GM12878 (cell line): Measurements from ENCODE around the gene RNASE7. TPM values are rescaled to one million over a fixed set of nuclear protein-coding genes. Genes with fewer than 3 reads are reported as not detected.

Source experiments
- ATAC-seq: fragments of 200-7000 bp; cut with Tn5 transposase; 3 replicates; pipeline ENCODE4 v1.9.1; 2020; ENCODE audit warnings: mild to moderate bottlenecking, moderate library complexity
- BruUV-seq: library from RNA; stranded (reverse); fragments of 400-500 nt; replicated peaks from 2 replicates; lab custom pipeline; 2021; lab: Mats Ljungman, UMichigan
- CTCF ChIA-PET: fragments of 300-600 bp; sonication (Branson Sonifier 250); formaldehyde crosslinking; extraction: SDS; loops from one replicate; lab custom pipeline; 2021; ENCODE audit warnings: inconsistent platforms; lab: Yijun Ruan, JAX
- POLR2A ChIA-PET: fragments of 350-600 bp; formaldehyde crosslinking; extraction: SDS; loops from one replicate; lab custom pipeline; 2021; ENCODE audit warnings: inconsistent platforms; lab: Charles Lee
- RAD21 ChIA-PET: fragments of 300-600 bp; sonication (Branson Sonifier 250); formaldehyde crosslinking; loops from one replicate; lab custom pipeline; 2023; ENCODE audit warnings: antibody characterized with exemption; ENCODE audit not compliant: unreplicated experiment; lab: Charles Lee
- SMC1A ChIA-PET: fragments of 300-600 bp; sonication (Branson Sonifier 250); formaldehyde crosslinking; loops from one replicate; lab custom pipeline; 2023; ENCODE audit not compliant: unreplicated experiment, uncharacterized antibody; lab: Charles Lee
- DNase-seq: peaks from one replicate; pipeline ENCODE4 v3.0.0-alpha.2; 2011; ENCODE audit warnings: low read depth, low spot score
- FAIRE-seq: peaks from 3 replicates; lab custom pipeline; 2011; peaks lifted over from hg19 to GRCh38; lab: Jason Lieb, UNC
- H2AFZ ChIP-seq: 2 replicates; pipeline ENCODE4 v1.6.0; 2011; ENCODE audit warnings: low read depth, low read length, control low read depth; ENCODE audit not compliant: control insufficient read depth
- H3K27ac ChIP-seq: 2 replicates; pipeline ENCODE4 v1.5.1; 2011; ENCODE audit warnings: control low read depth; ENCODE audit not compliant: control insufficient read depth, insufficient read depth
- H3K27me3 ChIP-seq, 2 experiments: replicated peaks in 1 of 2; 2 replicates each; pipeline versions ENCODE4 v1.6.0 to v1.6.1; 2011; ENCODE audit warnings: low read length in 1 of 2; ENCODE audit not compliant: control insufficient read depth in 2 of 2, insufficient read depth in 2 of 2
- H3K36me3 ChIP-seq, 2 experiments: 2 replicates each; pipeline ENCODE4 v1.5.1; 2011; ENCODE audit warnings: low read length in 1 of 2; ENCODE audit not compliant: control insufficient read depth in 2 of 2, insufficient read depth in 2 of 2
- H3K4me1 ChIP-seq: 2 replicates; pipeline ENCODE4 v1.6.1; 2011; ENCODE audit warnings: mild to moderate bottlenecking, low read length, moderate library complexity, mixed read lengths; ENCODE audit not compliant: control insufficient read depth, insufficient read depth
- H3K4me2 ChIP-seq: 2 replicates; pipeline ENCODE4 v1.6.0; 2011; ENCODE audit warnings: control low read depth; ENCODE audit not compliant: control insufficient read depth, insufficient read depth
- H3K4me3 ChIP-seq: fragments of 200-600 bp; sonication (generic); 2 replicates; pipeline ENCODE4 v1.5.1; 2016
- H3K79me2 ChIP-seq: 2 replicates; pipeline ENCODE4 v1.6.0; 2011; ENCODE audit warnings: low read length; ENCODE audit not compliant: control insufficient read depth, insufficient read depth
- H3K9ac ChIP-seq: 2 replicates; pipeline ENCODE4 v1.8.0; 2011; ENCODE audit warnings: low read length, control low read depth, mixed read lengths; ENCODE audit not compliant: control insufficient read depth, insufficient read depth
- H3K9me3 ChIP-seq: replicated peaks from 3 replicates; pipeline ENCODE4 v1.5.1; 2011; ENCODE audit warnings: mild to moderate bottlenecking, low read length; ENCODE audit not compliant: control insufficient read depth, insufficient read depth
- H4K20me1 ChIP-seq: 2 replicates; pipeline ENCODE4 v1.6.0; 2011; ENCODE audit not compliant: control insufficient read depth, insufficient read depth
- EGR1 ChIP-seq, 2 experiments: IDR thresholded peaks; 1 replicate in 1 of 2; 2 replicates in 1 of 2; pipeline ENCODE4 v1.6.1; 2011 to 2012; ENCODE audit warnings: low read depth in 2 of 2, low read length in 2 of 2, borderline replicate concordance in 1 of 2, mild to moderate bottlenecking in 1 of 2, moderate library complexity in 1 of 2
- KDM1A ChIP-seq: fragments of 200-600 bp; sonication (generic); IDR thresholded peaks from 2 replicates; pipeline ENCODE4 v1.6.1; 2016; ENCODE audit warnings: borderline replicate concordance
- POLR2AphosphoS5 ChIP-seq: IDR thresholded peaks from 2 replicates; pipeline ENCODE4 v1.6.1; 2011; ENCODE audit warnings: mild to moderate bottlenecking, low read length, inconsistent platforms
- SPI1 ChIP-seq: IDR thresholded peaks from 2 replicates; pipeline ENCODE4 v1.6.1; 2011; ENCODE audit warnings: low read depth, mild to moderate bottlenecking, low read length, moderate library complexity, borderline replicate concordance; ENCODE audit not compliant: insufficient read depth
- WGBS: methylation state at CpG from one replicate; pipeline ENCODE4 v1.1.6; 2016; ENCODE audit warnings: low lambda C conversion rate; ENCODE audit not compliant: insufficient replicate concordance, insufficient coverage; ENCODE audit errors: missing lambda C conversion rate; 5-methylcytosine and 5-hydroxymethylcytosine counted together
- in situ Hi-C: fragments of 300-500 bp; cut with MboI; formaldehyde crosslinking; loops from 9 replicates; pipeline ENCODE4 v1.14.3; 2018; ENCODE audit warnings: mixed read lengths
- intact Hi-C: fragments of 100-400 bp; cut with micrococcal nuclease; formaldehyde crosslinking; loops from one replicate; pipeline ENCODE4 v1.14.2; 2022; ENCODE audit not compliant: unreplicated experiment
- polyA plus RNA-seq, 11 experiments: library from polyadenylated mRNA; depleted of rRNA in 4 of 11; unstranded in 6 of 11; stranded (reverse) in 5 of 11; fragments of >200 nt; fragmentation: Nextera tagmentation in 4 of 11; fragmentation: Illumina TruSeq in 1 of 11; extraction: Ambion mirVana in 4 of 11; extraction: Trizol in 1 of 11; gene quantifications; 1 replicate in 1 of 11; 2 replicates in 10 of 11; pipeline versions ENCODE4 v1.2.1 to v1.2.3, GENCODE V29; 2011 to 2016; ENCODE audit warnings: inconsistent platforms in 2 of 11, missing spikeins in 2 of 11, low read depth in 1 of 11
- total RNA-seq, 4 experiments: library from RNA; depleted of rRNA in 3 of 4; stranded (reverse); fragments of >200 nt in 3 of 4; fragmentation: Illumina TruSeq in 1 of 4; extraction: Trizol in 1 of 4; gene quantifications; 2 replicates each; pipeline versions ENCODE4 v1.2.1 to v1.2.3, GENCODE V29; 2013 to 2021
- TF ChIP-seq, protein P1 (sequence below): fragments of 450-650 bp; formaldehyde crosslinking; IDR thresholded peaks from 2 replicates; pipeline ENCODE4 v1.5.0; 2022; ENCODE audit warnings: mild to moderate bottlenecking, missing genetic modification characterization
- TF ChIP-seq, protein P2 (sequence below): fragments of 450-650 bp; IDR thresholded peaks from 2 replicates; pipeline ENCODE4 v1.6.1; 2017; ENCODE audit warnings: borderline replicate concordance

RNASE7 gene
- total and polyA plus RNA-seq, 10 of the 15 experiments (the other 5 are each of a cell fraction or from before 2014, with no cell fraction given): not detected

DNA sequence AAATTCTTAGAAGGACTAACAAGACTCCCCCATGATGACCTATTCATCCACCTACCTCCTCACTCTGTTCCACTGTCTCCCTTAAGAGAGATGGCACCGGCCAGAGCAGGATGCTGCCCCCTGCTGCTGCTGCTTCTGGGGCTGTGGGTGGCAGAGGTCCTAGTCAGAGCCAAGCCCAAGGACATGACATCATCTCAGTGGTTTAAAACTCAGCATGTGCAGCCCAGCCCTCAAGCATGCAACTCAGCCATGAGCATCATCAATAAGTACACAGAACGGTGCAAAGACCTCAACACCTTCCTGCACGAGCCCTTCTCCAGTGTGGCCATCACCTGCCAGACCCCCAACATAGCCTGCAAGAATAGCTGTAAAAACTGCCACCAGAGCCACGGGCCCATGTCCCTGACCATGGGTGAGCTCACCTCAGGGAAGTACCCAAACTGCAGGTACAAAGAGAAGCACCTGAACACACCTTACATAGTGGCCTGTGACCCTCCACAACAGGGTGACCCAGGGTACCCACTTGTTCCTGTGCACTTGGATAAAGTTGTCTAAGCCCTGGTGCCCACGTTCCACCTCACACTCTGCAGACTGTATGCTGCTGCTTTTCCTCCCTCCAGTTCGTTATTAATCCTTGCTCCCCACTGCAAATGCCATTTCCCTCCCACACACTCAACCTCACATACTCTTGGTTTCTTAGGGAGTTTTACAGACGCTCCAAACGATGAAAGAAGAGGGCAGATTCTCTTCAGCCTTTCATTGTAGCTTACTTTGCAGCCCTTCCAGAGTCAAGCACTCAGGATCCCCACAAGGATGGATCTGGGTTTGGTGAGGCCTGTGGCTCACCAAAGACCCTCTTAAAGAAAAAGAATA lies 15.9 kb downstream of the RNASE7 start, which contains the start of gene RNASE8:
TSS of gene RNASE8 (plus strand) at position 20 of the 873 bp plus-strand sequence. CDS start at position 91, 71 bp downstream.
- BruUV-seq: no TSS peak
- SMC1A ChIA-PET: no interaction called here
- in situ Hi-C loops (no loop called here), intact Hi-C loops (no loop called here)
- Histone ChIP-seq H3K4me3 (no peak within 1 kb of the TSS), H2AFZ (no peak within 1 kb of the TSS), H3K4me2 (no peak within 1 kb of the TSS), H3K79me2 (no peaks in the 10 kb centered on the region), H3K27ac (no peak within 1 kb of the TSS), H4K20me1 (no peaks in the 10 kb centered on the region), H3K9me3 (no peaks in the 10 kb centered on the region), H3K4me1 (no peaks in the 10 kb centered on the region), H3K36me3 (no peaks in the 10 kb centered on the region), H3K9ac (no peak within 1 kb of the TSS), H3K27me3 (peaks cover 0 to 1% of the 10 kb centered on the region in 2 experiments; a peak in 1 of 4 replicates)
- DNase-seq: no peak
- RAD21 ChIA-PET: interaction anchor here (1.9 kb wide), 1 partner anchor 44 kb away, joined by 7 read pairs; no protein-coding TSS in a partner anchor
- 3% methylated on average over 8 of the region's 8 CpGs for WGBS
- TF ChIP-seq POLR2AphosphoS5: no peak
- TF ChIP-seq, protein P1, sequence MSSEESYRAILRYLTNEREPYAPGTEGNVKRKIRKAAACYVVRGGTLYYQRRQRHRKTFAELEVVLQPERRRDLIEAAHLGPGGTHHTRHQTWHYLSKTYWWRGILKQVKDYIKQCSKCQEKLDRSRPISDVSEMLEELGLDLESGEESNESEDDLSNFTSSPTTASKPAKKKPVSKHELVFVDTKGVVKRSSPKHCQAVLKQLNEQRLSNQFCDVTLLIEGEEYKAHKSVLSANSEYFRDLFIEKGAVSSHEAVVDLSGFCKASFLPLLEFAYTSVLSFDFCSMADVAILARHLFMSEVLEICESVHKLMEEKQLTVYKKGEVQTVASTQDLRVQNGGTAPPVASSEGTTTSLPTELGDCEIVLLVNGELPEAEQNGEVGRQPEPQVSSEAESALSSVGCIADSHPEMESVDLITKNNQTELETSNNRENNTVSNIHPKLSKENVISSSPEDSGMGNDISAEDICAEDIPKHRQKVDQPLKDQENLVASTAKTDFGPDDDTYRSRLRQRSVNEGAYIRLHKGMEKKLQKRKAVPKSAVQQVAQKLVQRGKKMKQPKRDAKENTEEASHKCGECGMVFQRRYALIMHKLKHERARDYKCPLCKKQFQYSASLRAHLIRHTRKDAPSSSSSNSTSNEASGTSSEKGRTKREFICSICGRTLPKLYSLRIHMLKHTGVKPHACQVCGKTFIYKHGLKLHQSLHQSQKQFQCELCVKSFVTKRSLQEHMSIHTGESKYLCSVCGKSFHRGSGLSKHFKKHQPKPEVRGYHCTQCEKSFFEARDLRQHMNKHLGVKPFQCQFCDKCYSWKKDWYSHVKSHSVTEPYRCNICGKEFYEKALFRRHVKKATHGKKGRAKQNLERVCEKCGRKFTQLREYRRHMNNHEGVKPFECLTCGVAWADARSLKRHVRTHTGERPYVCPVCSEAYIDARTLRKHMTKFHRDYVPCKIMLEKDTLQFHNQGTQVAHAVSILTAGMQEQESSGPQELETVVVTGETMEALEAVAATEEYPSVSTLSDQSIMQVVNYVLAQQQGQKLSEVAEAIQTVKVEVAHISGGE: no peak
- TF ChIP-seq EGR1 (IDR thresholded peaks at IDR 0.05; ENCODE audit: borderline replicate concordance in 1 of 2, low read depth in 2 of 2, low read length in 2 of 2): no peak
- TF ChIP-seq KDM1A: no peak
- no peak for TF ChIP-seq SPI1
- TF ChIP-seq, protein P2, sequence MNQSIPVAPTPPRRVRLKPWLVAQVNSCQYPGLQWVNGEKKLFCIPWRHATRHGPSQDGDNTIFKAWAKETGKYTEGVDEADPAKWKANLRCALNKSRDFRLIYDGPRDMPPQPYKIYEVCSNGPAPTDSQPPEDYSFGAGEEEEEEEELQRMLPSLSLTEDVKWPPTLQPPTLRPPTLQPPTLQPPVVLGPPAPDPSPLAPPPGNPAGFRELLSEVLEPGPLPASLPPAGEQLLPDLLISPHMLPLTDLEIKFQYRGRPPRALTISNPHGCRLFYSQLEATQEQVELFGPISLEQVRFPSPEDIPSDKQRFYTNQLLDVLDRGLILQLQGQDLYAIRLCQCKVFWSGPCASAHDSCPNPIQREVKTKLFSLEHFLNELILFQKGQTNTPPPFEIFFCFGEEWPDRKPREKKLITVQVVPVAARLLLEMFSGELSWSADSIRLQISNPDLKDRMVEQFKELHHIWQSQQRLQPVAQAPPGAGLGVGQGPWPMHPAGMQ: no peak
- FAIRE-seq: no peak
- CTCF ChIA-PET: interaction anchor here (0.9 to 1.2 kb wide), 2 partner anchors 34 to 43 kb away, joined by 3 to 4 read pairs; no protein-coding TSS in a partner anchor
- POLR2A ChIA-PET: no interaction called here
- ATAC-seq: peak; percentile 20; the same call in 1 of the 3 replicates
